ENCODE measurements around the gene OR2T4.

OR2T4 gene

GRCh38 chr1:248361121-248361715 lies at the start of gene OR2T4:
Gene OR2T4 (plus strand): TSS chr1:248361665. CDS start chr1:248361665, 0 bp downstream.
- in situ Hi-C loops (cut with MboI; ENCODE audit: low sequenced_read_pairs, unreplicated experiment): no loop called here
- no peak for DNase-seq (ENCODE audit: low spot score)
- TF ChIP-seq, protein P1, sequence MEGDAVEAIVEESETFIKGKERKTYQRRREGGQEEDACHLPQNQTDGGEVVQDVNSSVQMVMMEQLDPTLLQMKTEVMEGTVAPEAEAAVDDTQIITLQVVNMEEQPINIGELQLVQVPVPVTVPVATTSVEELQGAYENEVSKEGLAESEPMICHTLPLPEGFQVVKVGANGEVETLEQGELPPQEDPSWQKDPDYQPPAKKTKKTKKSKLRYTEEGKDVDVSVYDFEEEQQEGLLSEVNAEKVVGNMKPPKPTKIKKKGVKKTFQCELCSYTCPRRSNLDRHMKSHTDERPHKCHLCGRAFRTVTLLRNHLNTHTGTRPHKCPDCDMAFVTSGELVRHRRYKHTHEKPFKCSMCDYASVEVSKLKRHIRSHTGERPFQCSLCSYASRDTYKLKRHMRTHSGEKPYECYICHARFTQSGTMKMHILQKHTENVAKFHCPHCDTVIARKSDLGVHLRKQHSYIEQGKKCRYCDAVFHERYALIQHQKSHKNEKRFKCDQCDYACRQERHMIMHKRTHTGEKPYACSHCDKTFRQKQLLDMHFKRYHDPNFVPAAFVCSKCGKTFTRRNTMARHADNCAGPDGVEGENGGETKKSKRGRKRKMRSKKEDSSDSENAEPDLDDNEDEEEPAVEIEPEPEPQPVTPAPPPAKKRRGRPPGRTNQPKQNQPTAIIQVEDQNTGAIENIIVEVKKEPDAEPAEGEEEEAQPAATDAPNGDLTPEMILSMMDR (IDR thresholded peaks at IDR 0.05; ENCODE audit: borderline replicate concordance, control extremely low read depth, extremely low read depth, insufficient read depth, missing control alignments): no peak

GRCh38 chr1:248316796-248317195 lies 44.7 kb upstream of the OR2T4 start:
- TF ChIP-seq, protein P1 (IDR thresholded peaks at IDR 0.05; ENCODE audit: borderline replicate concordance, control extremely low read depth, extremely low read depth, insufficient read depth, missing control alignments): no peak
- in situ Hi-C loops (cut with MboI; ENCODE audit: low sequenced_read_pairs, unreplicated experiment): no loop called here
- no peak for DNase-seq (ENCODE audit: low spot score)

DNA sequence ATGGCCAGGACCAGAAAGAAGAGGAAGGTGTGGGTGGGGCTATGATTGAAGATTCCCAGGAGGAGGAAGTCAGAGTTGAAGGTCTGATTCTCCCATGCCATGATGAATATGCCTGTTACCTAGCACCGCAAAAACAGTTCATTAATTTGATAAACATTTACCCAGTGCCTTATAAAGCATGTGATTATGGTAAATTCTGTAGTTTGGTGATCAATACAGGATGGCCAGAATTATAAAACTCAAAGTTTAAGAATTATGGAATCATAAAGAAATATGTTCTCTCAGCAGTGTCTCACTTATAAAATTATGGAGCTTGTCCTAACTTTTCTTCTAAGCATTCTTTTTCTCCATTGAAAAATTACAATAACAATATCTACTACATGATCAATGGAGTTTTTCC lies 37.0 kb upstream of the OR2T4 start, which contains the start of gene OR2M7:
Gene OR2M7 (minus strand): TSS at position 101 of the 400 bp plus-strand sequence. CDS start 0 bp downstream, at position 101.
- TF ChIP-seq, protein P1 (IDR thresholded peaks at IDR 0.05; ENCODE audit: borderline replicate concordance, control extremely low read depth, extremely low read depth, insufficient read depth, missing control alignments): no peak
- DNase-seq (ENCODE audit: low spot score): no peak
- in situ Hi-C loops (cut with MboI; ENCODE audit: low sequenced_read_pairs, unreplicated experiment): no loop called here

- TF ChIP-seq, protein P1 (IDR thresholded peaks at IDR 0.05; ENCODE audit: borderline replicate concordance, control extremely low read depth, extremely low read depth, insufficient read depth, missing control alignments): no peak
- no peak for DNase-seq (ENCODE audit: low spot score)
- in situ Hi-C loops (cut with MboI; ENCODE audit: low sequenced_read_pairs, unreplicated experiment): no loop called here
Observed at GRCh38 chr1:248343451-248343850, 18.0 kb upstream of the OR2T4 start.

DNA sequence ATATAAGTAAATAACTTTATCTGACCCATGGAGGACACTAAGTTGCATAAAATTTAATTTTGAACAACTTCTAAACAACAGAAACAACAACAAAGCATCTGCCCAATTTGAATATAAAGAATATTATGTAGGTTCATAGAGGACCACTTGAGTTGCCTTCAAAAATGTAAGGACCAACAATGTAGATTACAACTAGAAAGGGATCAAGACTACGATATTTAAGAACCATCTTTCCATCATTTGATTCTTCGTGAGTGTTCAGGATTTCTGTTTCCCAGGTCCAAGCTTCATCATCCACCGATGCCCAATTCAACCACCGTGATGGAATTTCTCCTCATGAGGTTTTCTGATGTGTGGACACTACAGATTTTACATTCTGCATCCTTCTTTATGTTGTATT lies 13.0 kb upstream of the OR2T4 start, which contains the start of gene OR14C36:
Gene OR14C36 (plus strand): TSS at position 301 of the 400 bp plus-strand sequence. CDS start 0 bp downstream, at position 301.
- no peak for DNase-seq (ENCODE audit: low spot score)
- TF ChIP-seq, protein P1 (IDR thresholded peaks at IDR 0.05; ENCODE audit: borderline replicate concordance, control extremely low read depth, extremely low read depth, insufficient read depth, missing control alignments): no peak
- in situ Hi-C loops (cut with MboI; ENCODE audit: low sequenced_read_pairs, unreplicated experiment): no loop called here

GRCh38 chr1:248359415-248359814 lies 2.0 kb upstream of the OR2T4 start:
- no peak for DNase-seq (ENCODE audit: low spot score)
- in situ Hi-C loops (cut with MboI; ENCODE audit: low sequenced_read_pairs, unreplicated experiment): no loop called here
- TF ChIP-seq, protein P1 (IDR thresholded peaks at IDR 0.05; ENCODE audit: borderline replicate concordance, control extremely low read depth, extremely low read depth, insufficient read depth, missing control alignments): no peak
